ENCODE results near the gene PREX1.

PREX1 gene

DNA sequence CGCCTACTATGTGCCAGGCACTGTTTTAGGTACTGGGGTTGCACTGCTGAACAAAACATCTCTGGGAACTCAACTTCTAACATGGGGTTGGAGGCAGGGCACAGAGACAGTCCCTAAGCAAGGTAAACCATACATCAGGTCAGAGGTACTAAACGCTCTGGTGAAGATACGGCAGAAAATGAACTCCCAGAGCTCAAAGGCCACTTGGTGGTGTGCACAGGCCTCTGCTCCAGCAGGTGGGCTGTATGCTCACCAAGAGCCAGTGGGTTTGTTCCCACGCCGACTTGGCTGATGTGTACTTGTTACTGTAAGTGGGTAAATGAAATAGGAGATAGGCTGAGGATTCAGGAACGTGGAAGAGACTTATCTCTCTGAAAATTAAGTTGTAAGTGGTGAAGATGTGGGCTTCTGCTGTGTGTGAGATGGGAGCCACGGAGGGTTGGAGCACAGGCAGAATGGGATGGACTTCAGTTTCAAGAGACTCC is 133.4 kb downstream of the PREX1 start:
- no peak for DNase-seq

GRCh38 chr20:48691523-48691922 is 136.3 kb downstream of the PREX1 start:
- no peak for DNase-seq

DNA sequence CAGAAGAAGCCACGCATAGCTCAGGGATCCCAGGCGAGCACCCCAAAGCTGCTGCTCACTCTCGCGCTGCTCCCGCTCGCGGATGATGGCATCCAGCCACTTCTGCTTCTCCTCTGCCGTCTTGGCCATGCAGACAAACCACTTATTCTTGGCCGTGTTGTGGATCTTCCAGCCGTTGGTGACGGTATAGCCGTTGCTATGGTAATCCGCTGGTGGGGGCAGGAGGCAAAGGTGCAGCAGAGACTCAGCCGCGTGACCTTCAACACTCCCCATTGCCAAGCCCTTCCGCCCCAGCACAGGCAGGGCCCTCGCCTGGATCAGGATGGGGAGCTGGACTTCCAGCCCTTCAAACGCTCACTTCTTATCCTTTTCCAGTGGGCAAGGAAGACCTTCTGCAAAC is 136.9 kb downstream of the PREX1 start:
- peak; percentile 42 for DNase-seq

GRCh38 chr20:48689874-48690571 is 137.8 kb downstream of the PREX1 start:
- DNase-seq = no peak

- no peak for DNase-seq
Measured at GRCh38 chr20:48689388-48689787, 138.4 kb downstream of the PREX1 start.

DNA sequence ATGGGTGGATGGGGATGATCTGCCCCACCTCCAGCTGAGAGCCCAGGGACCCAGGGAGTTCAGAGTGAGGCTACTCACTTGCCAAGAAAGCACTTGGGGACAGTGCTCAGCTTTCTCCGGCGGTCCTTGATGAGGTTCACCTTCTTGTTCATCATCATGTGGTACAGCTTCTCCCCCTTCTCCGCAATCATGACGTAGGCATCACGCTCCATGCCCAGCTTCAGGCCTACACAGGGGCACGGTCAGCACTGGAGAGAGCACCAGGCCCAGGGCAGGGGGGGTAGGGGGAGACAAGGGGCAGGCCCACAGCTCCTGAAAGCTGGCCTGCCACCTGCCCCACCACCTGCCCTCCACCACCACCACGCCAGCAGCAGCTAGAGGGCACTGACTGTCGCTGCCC is 139.2 kb downstream of the PREX1 start:
- no peak for DNase-seq

DNA sequence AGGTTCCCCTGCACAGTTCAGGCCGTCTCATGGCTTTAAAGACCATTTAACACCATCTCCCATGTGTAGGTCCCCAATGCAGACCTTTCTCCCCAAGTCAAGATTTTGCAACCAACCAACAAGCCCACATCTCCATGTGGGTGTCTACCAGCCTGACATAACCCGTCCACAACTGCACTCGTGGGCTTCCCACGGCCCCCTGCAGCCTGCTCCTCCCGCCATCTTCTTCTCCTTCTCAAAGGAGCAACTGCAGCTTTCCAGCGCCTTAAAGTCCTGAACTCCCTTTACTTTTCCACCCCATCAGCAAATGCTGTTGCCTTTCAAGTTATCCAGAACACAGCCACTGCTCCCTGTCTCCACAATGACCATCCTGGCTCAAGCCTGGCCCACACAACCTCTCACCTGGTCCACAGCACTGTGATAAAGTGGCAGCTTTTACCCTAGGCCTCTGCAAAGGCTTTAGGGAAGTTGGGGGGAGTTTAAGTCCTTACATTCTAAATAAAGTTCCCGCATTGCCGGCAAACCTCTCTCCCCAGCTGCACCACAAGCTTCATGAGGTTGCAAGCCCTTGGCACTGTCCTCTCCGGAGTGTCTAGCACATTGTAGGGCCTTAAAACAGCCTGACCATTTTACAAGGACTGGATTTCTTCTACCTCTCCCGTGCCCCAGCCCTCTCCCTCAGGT is 140.5 kb downstream of the PREX1 start:
- no peak for DNase-seq

DNA sequence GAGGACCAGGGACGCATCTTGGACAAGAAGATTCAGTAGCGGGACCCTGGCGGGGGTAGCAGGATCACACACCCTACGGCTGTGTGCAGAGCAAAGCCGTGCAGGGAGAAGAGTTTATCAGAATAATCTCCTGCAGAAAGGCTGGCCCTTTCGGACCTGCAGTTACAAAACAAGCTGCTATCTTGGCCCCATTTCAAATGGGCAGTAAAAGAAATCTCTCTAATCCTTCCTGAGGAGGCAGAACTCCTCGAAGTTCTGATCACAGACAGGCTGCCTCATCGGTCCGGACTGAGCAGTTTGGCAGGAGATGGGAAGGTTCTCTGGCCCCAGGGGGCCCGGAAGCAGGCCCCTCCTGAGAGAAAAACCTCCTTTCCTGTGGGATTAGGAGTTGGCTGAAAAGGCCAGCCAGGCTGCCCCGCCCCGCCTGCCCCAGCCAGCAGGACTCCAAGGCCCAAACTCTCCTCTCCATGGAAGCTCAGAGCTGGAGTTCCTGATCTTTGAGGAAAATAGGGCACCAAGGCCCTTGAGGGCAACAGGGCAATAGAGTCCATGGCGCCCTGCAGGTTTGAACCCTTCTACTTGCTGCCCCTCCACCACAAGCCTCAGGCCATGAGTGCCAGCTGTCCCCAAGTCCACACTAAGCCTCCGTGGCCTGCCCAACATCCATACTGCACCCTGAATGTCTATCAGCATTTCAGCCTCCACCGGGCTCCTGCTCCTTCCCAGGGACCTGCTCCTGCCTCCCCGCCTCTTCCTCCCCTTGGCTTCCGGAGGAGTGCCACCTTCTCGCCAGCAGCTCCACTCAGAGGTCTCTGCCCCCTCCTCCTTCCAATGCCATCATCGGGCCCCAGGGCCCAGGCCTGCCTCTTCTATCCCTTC is 141.3 kb downstream of the PREX1 start:
- no peak for DNase-seq

DNA sequence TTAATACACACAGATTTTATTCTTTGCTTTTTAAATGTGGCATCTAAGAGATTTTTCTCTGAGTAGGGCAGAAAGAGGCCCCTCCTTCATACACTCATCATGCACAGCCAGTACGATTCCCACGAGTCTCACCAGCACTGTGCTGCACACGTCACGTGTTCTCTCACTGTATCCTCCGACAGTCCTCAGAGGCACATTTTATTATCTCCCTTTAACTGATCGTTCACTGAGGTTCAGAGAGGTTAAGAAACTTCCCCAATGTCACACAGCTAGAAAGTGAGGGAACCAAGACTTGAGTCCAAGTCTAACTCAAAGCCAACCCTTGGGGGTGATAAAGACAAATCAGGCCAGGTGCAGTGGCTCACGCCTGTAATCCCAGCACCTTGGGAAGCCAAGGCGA is 142.5 kb downstream of the PREX1 start:
- DNase-seq = no peak

GRCh38 chr20:48684501-48685041 is 143.2 kb downstream of the PREX1 start:
- DNase-seq = no peak

DNA sequence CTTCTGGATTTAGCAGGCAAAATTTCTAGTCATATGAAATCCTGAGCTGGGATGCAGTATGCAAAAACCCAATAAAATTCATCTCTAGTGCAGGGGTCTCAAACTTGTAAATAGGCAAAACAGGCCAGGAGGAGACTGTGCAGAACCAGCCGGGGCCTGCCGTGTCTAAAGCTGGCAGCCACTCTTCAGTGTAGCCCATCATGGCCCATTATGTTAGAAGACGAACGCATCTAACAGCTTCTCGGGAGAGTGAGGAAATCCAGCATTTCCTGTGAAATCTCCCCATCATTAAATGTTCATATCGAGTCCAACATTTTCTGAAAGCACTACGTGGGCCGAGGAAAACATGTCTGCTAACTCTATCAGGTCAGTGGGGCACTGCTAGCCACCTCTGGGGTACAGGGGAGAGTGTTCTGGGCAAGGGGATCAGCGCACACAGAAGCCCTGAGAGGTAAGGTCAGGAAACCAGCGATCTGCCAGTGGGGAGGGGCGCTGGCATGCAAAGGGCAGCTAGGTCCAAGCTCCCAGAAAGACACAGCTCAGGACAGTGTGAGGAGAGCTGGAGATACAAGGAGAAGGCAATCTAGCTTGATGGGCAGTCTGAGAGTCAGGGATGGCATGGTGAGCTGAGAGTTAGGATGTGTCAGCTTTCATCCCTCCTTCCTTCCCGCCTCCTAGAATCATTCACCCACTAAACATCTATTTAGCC is 144.2 kb downstream of the PREX1 start:
- DNase-seq = peak; percentile 72

- DNase-seq = peak; percentile 85
Measured at GRCh38 chr20:48682529-48683363, 145.1 kb downstream of the PREX1 start.

DNA sequence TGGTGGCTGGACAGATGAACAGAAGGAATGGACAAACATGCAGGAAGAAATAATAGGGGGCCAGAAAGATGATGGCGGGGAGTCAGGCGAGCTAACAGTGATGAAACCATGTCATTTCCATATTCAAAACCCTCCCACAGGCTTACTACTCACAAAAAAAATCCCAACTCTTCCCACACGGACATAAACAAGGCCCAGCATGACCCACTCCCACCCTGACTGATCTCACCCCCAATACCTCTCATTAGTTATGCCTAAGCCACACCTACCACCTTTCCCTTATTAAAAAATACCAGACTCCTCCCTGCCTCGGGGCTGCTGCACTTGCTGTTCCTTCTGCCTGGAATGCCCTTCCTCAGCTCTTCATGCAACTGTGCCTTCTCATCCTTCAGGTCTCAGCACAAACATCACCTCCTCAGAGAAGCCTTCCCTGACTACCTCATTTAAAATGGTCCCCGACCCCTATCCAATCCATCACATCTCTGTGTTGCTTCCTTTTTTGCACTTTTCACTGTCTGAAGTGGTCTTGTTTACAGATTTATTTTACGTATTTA is 145.8 kb downstream of the PREX1 start:
- no peak for DNase-seq

- no peak for DNase-seq
Measured at GRCh38 chr20:48681201-48681872, 146.5 kb downstream of the PREX1 start.

GRCh38 chr20:48680650-48681049 is 147.1 kb downstream of the PREX1 start:
- no peak for DNase-seq

GRCh38 chr20:48679599-48679998 is 148.2 kb downstream of the PREX1 start:
- DNase-seq = no peak

GRCh38 chr20:48679011-48679410 is 148.8 kb downstream of the PREX1 start:
- no peak for DNase-seq

DNA sequence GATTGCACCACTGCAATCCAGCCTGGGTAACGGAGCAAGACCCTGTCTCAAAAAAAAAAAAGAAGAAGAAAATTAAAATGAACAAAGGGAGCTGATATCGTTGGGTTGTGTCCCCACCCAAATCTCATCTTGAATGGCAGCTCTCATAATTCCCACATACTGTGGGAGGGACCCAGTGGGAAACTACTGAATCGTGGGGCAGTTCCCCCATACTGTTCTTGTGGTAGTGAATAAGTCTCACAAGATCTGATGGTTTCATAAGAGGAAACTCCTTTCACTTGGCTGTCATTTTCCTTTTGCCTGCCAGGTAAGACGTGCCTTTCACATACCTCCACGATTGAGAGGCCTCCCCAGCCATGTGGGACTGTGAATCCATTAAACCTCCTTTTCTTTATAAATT is 149.4 kb downstream of the PREX1 start:
- DNase-seq = no peak

- DNase-seq = no peak
Measured at GRCh38 chr20:48676795-48677460, 150.9 kb downstream of the PREX1 start.

DNA sequence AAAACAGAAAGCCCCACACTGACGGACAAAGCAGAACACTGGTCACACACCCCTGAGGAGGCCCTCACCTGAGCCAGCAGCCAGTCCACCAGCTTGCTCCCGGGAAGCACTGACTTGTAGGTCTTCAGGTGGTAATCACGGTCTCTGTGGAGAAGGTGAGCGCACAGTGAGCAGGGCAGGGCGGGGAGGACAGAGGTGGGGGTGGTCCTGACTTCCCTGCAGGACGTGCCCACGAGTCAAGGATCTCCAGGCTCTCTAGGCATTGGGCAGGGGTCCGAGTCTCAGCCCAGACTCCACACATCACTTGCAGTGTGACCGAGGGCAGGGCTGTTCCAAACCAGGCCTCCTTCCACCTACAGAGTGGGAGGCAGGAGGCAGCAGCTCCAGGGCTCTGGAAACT is 151.7 kb downstream of the PREX1 start:
- no peak for DNase-seq
